22Rv1 (cell line): Measurements from ENCODE around the gene FAM117B.
A peak's percentile ranks its signal among the peaks of the same experiment; 100 is the strongest.

Experiments used
- H3K27ac ChIP-seq: fragments of 450-650 bp; 2 replicates; pipeline ENCODE4 v1.5.1; 2017
- CTCF ChIP-seq: fragments of 450-650 bp; IDR thresholded peaks from 2 replicates; pipeline ENCODE4 v1.5.1; 2017; ENCODE audit warnings: mild to moderate bottlenecking
- ZFX ChIP-seq: fragments of 450-650 bp; IDR thresholded peaks from 2 replicates; pipeline ENCODE4 v1.6.1; 2017; ENCODE audit warnings: antibody characterized with exemption, borderline replicate concordance

Gene FAM117B

GRCh38 chr2:202634556-202635427, at the start of gene FAM117B:
TSS of gene FAM117B (plus strand) at chr2:202634969. CDS start at chr2:202635188, 219 bp downstream.
- H3K27ac ChIP-seq: peak within 1 kb of the TSS; percentile 91

GRCh38 chr2:202588647-202589581, 45.9 kb upstream of the FAM117B start:
- TF ChIP-seq CTCF (peak; percentile 91), ZFX (no peak)
- H3K27ac ChIP-seq: no peak overlapping the region

More at GRCh38 chr2:202634556-202635427, at the start of gene FAM117B:
- TF ChIP-seq CTCF (no peak), ZFX (no peak)

GRCh38 chr2:202589582-202589949, 45.2 kb upstream of the FAM117B start:
- TF ChIP-seq CTCF (no peak), ZFX (no peak)
- H3K27ac ChIP-seq: no peak overlapping the region

GRCh38 chr2:202592566-202592965, 42.2 kb upstream of the FAM117B start:
- TF ChIP-seq ZFX (no peak), CTCF (no peak)
- H3K27ac ChIP-seq: no peak overlapping the region

DNA sequence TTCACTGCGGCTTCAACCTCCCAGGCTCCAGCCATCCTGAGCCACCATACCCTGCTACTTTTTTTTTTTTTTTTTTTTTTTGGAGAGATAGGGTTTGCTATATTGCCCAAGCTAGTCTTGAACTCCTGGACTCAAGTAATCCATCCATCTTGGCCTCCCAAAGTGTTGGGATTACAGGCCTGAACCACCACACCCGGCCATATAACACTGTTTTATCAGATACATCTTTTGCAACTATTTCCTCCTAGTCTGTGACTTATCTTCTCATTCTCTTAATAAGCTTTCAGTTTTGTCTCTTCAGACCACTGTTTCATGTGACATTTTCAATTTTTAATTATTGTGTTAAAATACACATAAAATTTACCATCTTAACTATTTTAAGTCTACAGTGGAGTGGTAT, 35.7 kb upstream of the FAM117B start:
- H3K27ac ChIP-seq: no peak overlapping the region
- TF ChIP-seq ZFX (no peak), CTCF (no peak)

DNA sequence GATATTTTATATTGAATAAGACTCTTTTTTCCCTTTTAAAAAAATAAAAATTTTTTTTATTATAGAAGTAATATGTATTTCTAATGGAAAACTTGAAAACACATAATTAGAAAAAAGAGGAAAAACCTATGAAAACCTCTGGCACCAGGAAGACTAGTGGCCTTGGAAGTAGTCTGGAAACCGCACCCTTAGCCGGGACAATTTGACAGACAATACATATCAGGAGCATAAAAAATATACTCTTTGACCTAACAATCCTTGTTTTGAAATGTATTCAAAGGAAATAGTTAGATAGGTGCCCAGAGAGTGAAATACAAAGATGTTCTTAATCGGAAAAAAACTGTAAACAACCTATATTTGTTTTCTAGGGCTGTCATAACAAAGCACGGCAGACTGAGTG, 34.9 kb upstream of the FAM117B start:
- H3K27ac ChIP-seq: no peak overlapping the region
- TF ChIP-seq ZFX (no peak), CTCF (no peak)

DNA sequence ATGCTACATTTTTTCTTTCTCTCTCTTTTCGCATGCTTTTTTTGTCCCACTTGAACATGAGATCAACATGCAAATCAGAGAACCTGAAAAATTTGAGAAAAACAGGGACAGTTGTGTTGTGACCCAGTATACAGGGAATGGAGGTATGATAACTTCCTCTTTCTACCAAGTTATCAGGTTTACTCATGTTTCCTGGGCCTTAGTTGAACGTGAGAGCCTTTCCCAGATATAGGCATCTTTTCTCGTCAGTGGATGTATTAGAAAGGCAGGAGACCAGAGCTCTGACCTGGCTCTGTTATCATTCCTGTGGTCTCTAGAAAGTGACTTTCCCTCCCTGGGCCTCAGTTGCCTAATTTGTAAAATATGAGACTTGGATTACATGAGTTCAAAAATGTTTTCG, 30.1 kb upstream of the FAM117B start:
- peak overlapping the region; percentile 30; the same call in 1 of the 2 replicates for H3K27ac ChIP-seq

More for the DNA sequence above, 30.1 kb upstream of the FAM117B start:
- no peak for TF ChIP-seq ZFX
- no peak for TF ChIP-seq CTCF
